PC-9 (cell line): ENCODE measurements around the gene COL5A3.

Experiments
- CTCF ChIP-seq: fragments of 200-600 bp; sonication (generic); conservative IDR thresholded peaks from 2 replicates; pipeline ENCODE4 v1.6.1; 2017; ENCODE audit warnings: mixed run types, antibody characterized with exemption, mild to moderate bottlenecking, moderate library complexity
- EZH2 ChIP-seq: fragments of 200-600 bp; sonication (generic); IDR thresholded peaks from 2 replicates; pipeline ENCODE4 v1.8.0; 2017; ENCODE audit warnings: antibody characterized with exemption, low read depth

- TF ChIP-seq CTCF, result no peak
- no peak for TF ChIP-seq EZH2
These were observed 39.0 kb downstream of the COL5A3 start for GRCh38 chr19:9971166-9971897.
